Muscle of leg (tissue), 11 donors: ENCODE results near the gene SLC35C1. TPM values are rescaled to one million over a fixed set of nuclear protein-coding genes. Genes with fewer than 3 reads are reported as not detected.

Experiments used
- DNase-seq: peaks from one replicate; pipeline ENCODE4 v3.0.0; 2013
- H3K27ac ChIP-seq: one replicate; pipeline ENCODE4 v1.5.1; 2013; ENCODE audit warnings: mild to moderate bottlenecking, low read length, control low read depth
- H3K27me3 ChIP-seq: one replicate; pipeline ENCODE4 v1.6.1; 2013; ENCODE audit warnings: low read length; ENCODE audit not compliant: control insufficient read depth, insufficient read depth
- H3K36me3 ChIP-seq: one replicate; pipeline ENCODE4 v1.6.1; 2013; ENCODE audit warnings: low read length; ENCODE audit not compliant: control insufficient read depth, insufficient read depth
- H3K4me1 ChIP-seq: one replicate; pipeline ENCODE4 v1.6.1; 2013; ENCODE audit warnings: low read length; ENCODE audit not compliant: control insufficient read depth, insufficient read depth
- H3K4me3 ChIP-seq: one replicate; pipeline ENCODE4 v1.5.1; 2013; ENCODE audit warnings: low read length, control low read depth
- H3K9me3 ChIP-seq: replicated peaks from 2 replicates; pipeline ENCODE4 v1.6.1; 2013; ENCODE audit warnings: low read depth, low read length; ENCODE audit not compliant: control insufficient read depth
- WGBS: methylation state at CpG from one replicate; pipeline ENCODE4 v1.1.5; 2013; ENCODE audit warnings: missing lambda C conversion rate; ENCODE audit not compliant: insufficient coverage; 5-methylcytosine and 5-hydroxymethylcytosine counted together
- polyA plus RNA-seq, 8 donors: library from polyadenylated mRNA; unstranded; fragments of 120-200 nt; gene quantifications; one replicate each; pipeline versions ENCODE4 v1.2.1 to v1.2.3, GENCODE V29; 2013; ENCODE audit warnings: inconsistent platforms in 1 of 8, low replicate concordance in 1 of 8; ENCODE audit not compliant: insufficient read length in 8 of 8, insufficient read depth in 1 of 8
- total RNA-seq: library from RNA; stranded (reverse); fragments of 120-200 nt; gene quantifications from one replicate; pipeline ENCODE4 v1.2.4, GENCODE V29; 2013

Gene SLC35C1
- total and polyA plus RNA-seq, 9 donors, result 2.9 to 11.6 (median 8.6) TPM

DNA sequence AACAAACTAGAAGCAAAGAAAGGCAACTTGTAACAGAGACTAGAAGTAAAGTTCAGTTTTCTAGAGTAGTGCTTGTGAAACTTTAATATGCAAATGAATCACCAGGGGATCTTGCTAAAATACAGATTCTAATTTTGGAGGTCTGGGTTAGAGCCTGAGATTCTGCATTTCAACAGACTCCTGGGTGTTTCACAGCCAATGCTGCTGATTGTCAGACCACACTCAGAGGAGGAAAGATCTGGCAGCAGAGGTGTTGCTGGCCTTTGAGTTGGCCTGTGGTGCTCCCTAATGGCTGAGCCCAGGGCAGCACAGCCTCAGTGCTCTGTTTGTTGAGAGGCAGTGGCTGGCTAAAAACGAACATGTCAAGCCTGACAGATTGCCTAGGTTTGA lies 47.8 kb downstream of the SLC35C1 start:
- WGBS, result no CpG with 5 or more reads among the region's 1 CpG
- H3K4me3 ChIP-seq, result no peak overlapping the region
- peaks cover 27% of the 10 kb centered on the region for H3K36me3 ChIP-seq
- no peak overlapping the region for H3K27ac ChIP-seq
- no peak for DNase-seq
- peaks cover 53% of the 10 kb centered on the region for H3K4me1 ChIP-seq
- H3K9me3 ChIP-seq, result no peaks in the 10 kb centered on the region
- no peaks in the 10 kb centered on the region for H3K27me3 ChIP-seq

DNA sequence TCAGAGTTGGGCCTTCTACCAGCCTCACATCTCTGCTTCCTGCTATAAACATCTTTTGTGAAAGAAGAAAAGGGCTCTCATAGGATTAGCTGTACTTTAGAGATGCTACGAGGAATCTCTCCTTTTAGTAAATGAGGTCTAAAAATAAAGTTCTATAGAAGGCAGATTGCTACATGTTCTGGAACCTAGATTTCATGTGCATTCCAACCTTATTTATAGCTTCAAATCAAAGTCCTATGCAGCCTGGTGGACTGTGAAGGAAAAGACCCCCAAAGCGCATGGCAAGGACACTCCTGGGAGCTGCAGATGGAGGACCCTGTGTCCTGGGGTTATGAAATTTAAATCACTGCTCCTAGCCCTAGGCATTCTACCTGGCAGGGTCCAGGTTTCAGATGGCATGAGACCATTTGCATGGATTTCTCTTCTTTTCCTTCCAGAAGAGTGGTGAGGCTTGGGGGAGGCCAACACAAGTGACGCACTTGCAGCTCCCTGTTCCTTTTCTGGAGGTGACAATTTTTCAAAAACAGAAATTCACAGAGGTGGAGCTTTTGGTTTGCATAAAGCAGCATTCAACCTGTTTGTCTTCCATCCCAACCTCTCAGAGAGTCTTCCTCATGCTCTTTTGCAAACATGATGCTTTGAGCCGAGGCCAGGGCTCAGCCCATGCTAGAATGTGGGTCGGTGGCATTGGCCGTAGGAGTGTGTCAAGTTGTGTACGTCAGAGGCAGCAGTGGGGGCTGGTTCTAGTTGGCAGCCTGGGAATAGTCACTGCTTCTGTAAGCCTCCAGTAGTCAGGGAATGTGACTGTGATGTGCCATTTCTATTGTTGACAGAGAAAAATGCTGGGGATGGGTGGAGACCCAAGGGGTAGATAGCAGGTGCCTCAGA lies 48.6 kb downstream of the SLC35C1 start:
- H3K4me3 ChIP-seq, result no peak overlapping the region
- 77% methylated on average over 5 of the region's 7 CpGs for WGBS
- peaks cover 55% of the 10 kb centered on the region for H3K4me1 ChIP-seq
- H3K27ac ChIP-seq, result no peak overlapping the region
- peaks cover 27% of the 10 kb centered on the region for H3K36me3 ChIP-seq
- H3K27me3 ChIP-seq, result no peaks in the 10 kb centered on the region
- no peaks in the 10 kb centered on the region for H3K9me3 ChIP-seq
- no peak for DNase-seq

DNA sequence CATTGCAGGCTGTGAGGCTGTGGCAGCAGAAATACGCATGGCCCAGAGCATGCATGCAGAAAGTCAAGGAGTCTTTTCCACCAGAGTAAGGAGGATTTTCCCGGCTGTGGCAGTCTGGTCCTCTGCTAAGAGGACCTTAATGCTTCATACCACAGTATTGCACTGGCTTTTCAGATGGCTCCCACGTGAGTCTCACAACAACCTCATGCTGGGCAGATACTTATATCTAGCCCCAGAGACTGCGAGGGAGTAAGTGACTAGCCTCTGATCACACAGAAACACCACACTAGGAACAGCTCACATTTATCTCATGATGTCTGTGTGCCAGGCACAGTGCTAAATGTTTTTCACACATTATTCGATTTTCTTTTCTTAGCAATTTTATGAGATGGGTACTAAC lies 50.4 kb downstream of the SLC35C1 start:
- Histone ChIP-seq H3K27me3 (no peaks in the 10 kb centered on the region), H3K27ac (peak overlapping the region; percentile 96), H3K9me3 (no peaks in the 10 kb centered on the region), H3K4me1 (peaks cover 69% of the 10 kb centered on the region), H3K36me3 (peaks cover 26% of the 10 kb centered on the region), H3K4me3 (no peak overlapping the region)
- no peak for DNase-seq
- WGBS, result 47% methylated on average over 4 of the region's 5 CpGs

DNA sequence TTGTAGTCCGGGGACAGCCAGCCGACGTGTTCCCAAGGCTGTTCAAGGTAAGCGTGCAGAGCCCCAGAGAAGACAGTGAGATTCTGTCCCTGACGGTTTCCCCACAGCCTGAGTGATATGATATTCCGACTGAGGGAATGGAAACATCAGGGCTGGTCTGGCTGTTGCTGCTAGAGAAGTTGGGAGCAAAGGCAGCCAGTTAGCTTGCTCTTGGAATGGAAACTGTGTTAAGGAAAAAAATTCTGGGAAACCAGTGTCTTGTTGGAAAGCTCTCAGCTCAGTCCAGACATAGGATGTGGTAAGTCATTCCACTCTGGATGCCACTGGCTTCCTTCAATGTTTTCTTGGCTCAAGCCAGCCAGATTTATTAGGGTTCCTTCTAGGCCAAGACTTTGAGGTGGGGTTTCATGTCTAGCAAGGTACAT lies 51.1 kb downstream of the SLC35C1 start:
- Histone ChIP-seq H3K9me3 (no peaks in the 10 kb centered on the region), H3K27ac (peak overlapping the region; percentile 96), H3K4me3 (no peak overlapping the region), H3K4me1 (peaks cover 72% of the 10 kb centered on the region), H3K27me3 (no peaks in the 10 kb centered on the region), H3K36me3 (peaks cover 28% of the 10 kb centered on the region)
- DNase-seq, result peak; percentile 98
- 31% methylated on average over 5 of the region's 6 CpGs for WGBS

DNA sequence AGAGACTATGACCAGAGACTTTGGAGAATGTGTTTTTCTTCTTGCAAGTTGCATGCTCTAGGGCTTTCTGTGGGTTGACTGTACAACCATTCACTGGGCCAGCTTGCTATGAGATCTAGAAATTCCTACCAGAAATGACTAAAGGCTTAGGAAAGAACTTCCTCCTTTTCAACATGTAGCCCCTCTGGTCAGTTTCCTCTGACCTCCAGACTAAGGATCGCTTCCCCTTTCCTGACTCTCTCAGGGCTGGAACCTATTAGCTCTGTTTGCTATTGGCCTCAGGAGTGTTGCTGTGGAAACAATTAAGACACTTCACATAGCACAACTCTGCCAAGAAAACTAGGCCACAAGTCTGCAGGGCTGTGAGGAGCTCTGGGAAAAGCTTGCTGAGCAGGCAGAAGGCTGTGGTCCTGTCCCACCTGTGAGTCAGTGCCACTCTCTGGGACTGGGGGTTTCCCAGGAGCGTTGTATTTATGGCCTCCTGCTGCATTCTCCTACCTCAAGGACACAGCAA lies 53.1 kb downstream of the SLC35C1 start:
- Histone ChIP-seq H3K9me3 (no peaks in the 10 kb centered on the region), H3K27ac (peak overlapping the region; percentile 89), H3K36me3 (peaks cover 47% of the 10 kb centered on the region), H3K4me1 (peaks cover 61% of the 10 kb centered on the region), H3K4me3 (no peak overlapping the region), H3K27me3 (no peaks in the 10 kb centered on the region)
- DNase-seq, result peak; percentile 98
- 0% methylated on average over 2 of the region's 2 CpGs for WGBS

DNA sequence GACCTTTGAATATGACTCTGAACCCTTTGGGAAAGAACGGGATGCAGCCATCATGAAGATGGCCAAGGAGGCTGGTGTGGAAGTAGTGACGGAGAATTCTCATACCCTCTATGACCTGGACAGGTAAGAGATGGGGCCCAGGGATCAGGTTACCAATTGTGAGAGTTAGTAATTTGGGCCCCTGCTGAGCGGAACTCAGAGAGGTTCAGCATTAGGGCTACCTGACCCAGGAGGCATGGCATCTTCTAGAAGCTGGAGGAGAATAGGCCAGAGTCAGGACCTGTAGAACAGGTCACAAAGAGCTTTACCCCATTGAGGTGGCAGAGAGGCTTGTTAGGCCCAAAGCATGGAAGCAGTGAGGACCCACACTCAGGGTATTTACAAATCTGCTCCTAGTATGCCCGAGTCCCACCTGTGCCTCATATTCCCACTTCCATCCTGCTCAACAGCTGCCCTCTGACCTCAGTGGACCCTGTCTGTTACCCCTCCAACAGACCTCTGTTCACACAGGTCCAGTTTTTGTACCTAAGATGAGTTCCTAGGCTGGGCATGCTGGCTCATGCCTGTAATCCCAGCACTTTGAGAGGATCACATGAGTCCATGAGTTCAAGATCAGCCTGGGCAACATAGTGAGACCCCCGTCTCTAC lies 53.9 kb downstream of the SLC35C1 start:
- 96% methylated on average over 2 of the region's 5 CpGs for WGBS
- peak overlapping the region; percentile 89 for H3K27ac ChIP-seq
- H3K36me3 ChIP-seq, result peaks cover 50% of the 10 kb centered on the region
- H3K4me1 ChIP-seq, result peaks cover 55% of the 10 kb centered on the region
- no peaks in the 10 kb centered on the region for H3K9me3 ChIP-seq
- no peaks in the 10 kb centered on the region for H3K27me3 ChIP-seq
- DNase-seq, result no peak
- H3K4me3 ChIP-seq, result no peak overlapping the region

DNA sequence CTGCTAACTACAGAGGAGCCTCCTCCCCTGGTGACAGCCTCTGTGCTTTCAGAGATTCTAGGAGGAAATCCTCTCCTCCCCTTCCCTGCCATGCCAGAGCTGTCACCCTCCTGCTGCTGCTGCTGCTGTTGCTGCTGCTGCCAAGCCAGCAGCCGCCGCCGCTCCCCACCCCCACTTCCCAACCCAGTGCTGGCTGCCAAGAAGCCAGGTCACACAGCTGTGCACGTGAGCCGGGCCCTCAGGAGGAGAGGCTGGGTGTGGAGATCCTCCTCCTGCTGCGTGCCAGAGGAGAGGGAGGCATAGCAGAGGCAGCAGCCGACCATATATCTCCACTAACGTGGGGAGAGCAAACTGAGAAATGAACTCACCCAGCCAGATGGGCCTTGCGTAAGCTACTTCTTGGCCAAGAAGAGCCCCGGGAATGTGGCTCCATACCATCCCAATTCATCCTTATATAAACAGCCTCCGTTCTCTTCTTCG lies 54.8 kb downstream of the SLC35C1 start:
- H3K27ac ChIP-seq, result peak overlapping the region; percentile 89
- peak; percentile 96 for DNase-seq
- WGBS, result 11% methylated on average over 5 of the region's 12 CpGs
- peaks cover 55% of the 10 kb centered on the region for H3K4me1 ChIP-seq
- H3K27me3 ChIP-seq, result no peaks in the 10 kb centered on the region
- H3K36me3 ChIP-seq, result peaks cover 54% of the 10 kb centered on the region
- no peaks in the 10 kb centered on the region for H3K9me3 ChIP-seq
- H3K4me3 ChIP-seq, result no peak overlapping the region

DNA sequence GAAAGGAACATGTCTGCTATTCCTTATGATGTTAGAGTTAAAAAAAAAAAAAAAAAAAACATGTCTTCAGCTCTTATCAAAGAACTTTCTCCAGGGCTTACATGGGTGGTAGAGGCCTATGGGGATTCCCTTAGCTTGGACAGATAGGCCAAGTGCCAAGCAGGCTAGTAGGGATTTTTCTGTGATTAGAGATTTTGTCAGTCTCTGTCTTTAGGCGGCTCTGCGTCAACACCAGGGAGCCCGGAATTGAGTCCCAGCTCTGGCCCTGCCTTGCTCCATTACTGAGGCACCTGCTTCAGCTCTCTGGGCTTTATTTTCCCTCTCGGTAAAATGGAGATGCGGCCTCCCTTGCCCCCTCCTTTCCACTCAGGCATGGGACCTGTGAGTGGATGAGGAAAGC lies 55.4 kb downstream of the SLC35C1 start:
- H3K27me3 ChIP-seq, result no peaks in the 10 kb centered on the region
- no peak for DNase-seq
- peak overlapping the region; percentile 89 for H3K27ac ChIP-seq
- H3K9me3 ChIP-seq, result no peaks in the 10 kb centered on the region
- peaks cover 57% of the 10 kb centered on the region for H3K36me3 ChIP-seq
- H3K4me1 ChIP-seq, result peaks cover 49% of the 10 kb centered on the region
- no CpG with 5 or more reads among the region's 5 CpGs for WGBS
- H3K4me3 ChIP-seq, result no peak overlapping the region

DNA sequence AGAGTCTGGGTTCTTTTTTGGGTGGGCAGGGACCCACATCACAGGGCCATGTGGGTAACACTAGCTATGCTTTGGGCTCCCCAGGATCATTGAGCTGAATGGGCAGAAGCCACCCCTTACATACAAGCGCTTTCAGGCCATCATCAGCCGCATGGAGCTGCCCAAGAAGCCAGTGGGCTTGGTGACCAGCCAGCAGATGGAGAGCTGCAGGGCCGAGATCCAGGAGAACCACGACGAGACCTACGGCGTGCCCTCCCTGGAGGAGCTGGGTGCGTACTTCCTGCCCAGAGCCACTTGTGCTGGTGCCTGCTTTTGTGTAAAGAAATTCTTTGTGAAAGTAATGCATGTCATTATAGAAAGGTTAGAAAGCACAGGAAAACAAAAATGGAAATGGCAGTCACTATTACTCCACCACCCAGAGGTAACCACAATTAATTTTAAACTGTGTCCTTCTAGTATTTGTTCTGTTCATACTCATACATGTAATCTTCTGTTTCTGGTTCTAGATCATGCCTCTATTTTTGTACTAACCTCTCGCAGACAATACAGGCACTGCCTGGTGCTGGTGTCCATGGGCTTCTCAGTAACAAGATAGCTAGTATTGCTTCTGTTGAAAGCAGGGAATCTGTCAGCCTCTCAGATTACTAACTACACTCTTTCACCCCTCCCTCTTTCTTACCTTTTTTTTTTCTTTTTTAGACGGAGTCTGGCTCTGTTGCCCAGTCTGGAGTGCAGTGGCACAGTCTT lies 56.0 kb downstream of the SLC35C1 start:
- H3K36me3 ChIP-seq, result peaks cover 58% of the 10 kb centered on the region

More for the DNA sequence above, 56.0 kb downstream of the SLC35C1 start:
- DNase-seq, result no peak
- WGBS, result 77% methylated on average over 8 of the region's 10 CpGs
- Histone ChIP-seq H3K27me3 (no peaks in the 10 kb centered on the region), H3K27ac (peak overlapping the region; percentile 44), H3K4me3 (no peak overlapping the region), H3K9me3 (no peaks in the 10 kb centered on the region), H3K4me1 (peaks cover 44% of the 10 kb centered on the region)
